ENCODE results near the gene SLC2A6.

The SLC2A6 gene

GRCh38 chr9:133521122-133522072, 42.5 kb upstream of the SLC2A6 start:
- Histone ChIP-seq H3K27ac (replicated peaks) (no peak overlapping the region), H3K4me3 (replicated peaks; ENCODE audit: insufficient read depth, low read length) (no peak overlapping the region), H3K27me3 (ENCODE audit: insufficient read depth, poor library complexity, severe bottlenecking) (no peaks in the 10 kb centered on the region)
- no peak for TF ChIP-seq POLR2AphosphoS5 (IDR thresholded peaks at IDR 0.05; ENCODE audit: low read depth)
- TF ChIP-seq CTCF (IDR thresholded peaks at IDR 0.05; ENCODE audit: insufficient read depth, low read length): no peak
- TF ChIP-seq GABPA (IDR thresholded peaks at IDR 0.05; ENCODE audit: low read depth): no peak
- TF ChIP-seq REST (IDR thresholded peaks at IDR 0.05; ENCODE audit: insufficient replicate concordance, low read depth): no peak
- TF ChIP-seq SPI1 (IDR thresholded peaks at IDR 0.05; ENCODE audit: borderline replicate concordance, low read depth): no peak
- no peak for DNase-seq (ENCODE audit: low read depth in 1 of 2, low spot score in 1 of 2)

GRCh38 chr9:133520121-133520835, 41.4 kb upstream of the SLC2A6 start:
- DNase-seq (ENCODE audit: low read depth in 1 of 2, low spot score in 1 of 2): no peak
- peaks cover 2% of the 10 kb centered on the region for H3K27me3 ChIP-seq (ENCODE audit: insufficient read depth, poor library complexity, severe bottlenecking)
- H3K4me3 ChIP-seq (replicated peaks; ENCODE audit: insufficient read depth, low read length): no peak overlapping the region
- TF ChIP-seq GABPA (IDR thresholded peaks at IDR 0.05; ENCODE audit: low read depth) (no peak), SPI1 (IDR thresholded peaks at IDR 0.05; ENCODE audit: borderline replicate concordance, low read depth) (no peak), REST (IDR thresholded peaks at IDR 0.05; ENCODE audit: insufficient replicate concordance, low read depth) (no peak), POLR2AphosphoS5 (IDR thresholded peaks at IDR 0.05; ENCODE audit: low read depth) (no peak), CTCF (IDR thresholded peaks at IDR 0.05; ENCODE audit: insufficient read depth, low read length) (no peak)
- H3K27ac ChIP-seq (replicated peaks): no peak overlapping the region

- no peak overlapping the region for H3K27ac ChIP-seq (replicated peaks)
- DNase-seq (ENCODE audit: low read depth in 1 of 2, low spot score in 1 of 2): no peak
- peaks cover 2% of the 10 kb centered on the region for H3K27me3 ChIP-seq (ENCODE audit: insufficient read depth, poor library complexity, severe bottlenecking)
- no peak for TF ChIP-seq GABPA (IDR thresholded peaks at IDR 0.05; ENCODE audit: low read depth)
- TF ChIP-seq POLR2AphosphoS5 (IDR thresholded peaks at IDR 0.05; ENCODE audit: low read depth): no peak
- no peak for TF ChIP-seq SPI1 (IDR thresholded peaks at IDR 0.05; ENCODE audit: borderline replicate concordance, low read depth)
- TF ChIP-seq REST (IDR thresholded peaks at IDR 0.05; ENCODE audit: insufficient replicate concordance, low read depth): no peak
- TF ChIP-seq CTCF (IDR thresholded peaks at IDR 0.05; ENCODE audit: insufficient read depth, low read length): no peak
- no peak overlapping the region for H3K4me3 ChIP-seq (replicated peaks; ENCODE audit: insufficient read depth, low read length)
Measured at GRCh38 chr9:133519693-133520092, 40.8 kb upstream of the SLC2A6 start.

Measured in HL-60 (cell line).